Bone marrow (tissue), 2 donors: Measurements from ENCODE around the gene CHD1.
"Not testable (repeated sequence)": the region's sequence is repeated elsewhere in the genome, so short reads cannot be mapped to it uniquely, and the experiment has no call there.

ENCODE experiments used
- DNase-seq, 2 donors: peaks; one replicate each; lab custom pipeline; 2025; lab: John Stamatoyannopoulos, UW

CHD1 gene

DNA sequence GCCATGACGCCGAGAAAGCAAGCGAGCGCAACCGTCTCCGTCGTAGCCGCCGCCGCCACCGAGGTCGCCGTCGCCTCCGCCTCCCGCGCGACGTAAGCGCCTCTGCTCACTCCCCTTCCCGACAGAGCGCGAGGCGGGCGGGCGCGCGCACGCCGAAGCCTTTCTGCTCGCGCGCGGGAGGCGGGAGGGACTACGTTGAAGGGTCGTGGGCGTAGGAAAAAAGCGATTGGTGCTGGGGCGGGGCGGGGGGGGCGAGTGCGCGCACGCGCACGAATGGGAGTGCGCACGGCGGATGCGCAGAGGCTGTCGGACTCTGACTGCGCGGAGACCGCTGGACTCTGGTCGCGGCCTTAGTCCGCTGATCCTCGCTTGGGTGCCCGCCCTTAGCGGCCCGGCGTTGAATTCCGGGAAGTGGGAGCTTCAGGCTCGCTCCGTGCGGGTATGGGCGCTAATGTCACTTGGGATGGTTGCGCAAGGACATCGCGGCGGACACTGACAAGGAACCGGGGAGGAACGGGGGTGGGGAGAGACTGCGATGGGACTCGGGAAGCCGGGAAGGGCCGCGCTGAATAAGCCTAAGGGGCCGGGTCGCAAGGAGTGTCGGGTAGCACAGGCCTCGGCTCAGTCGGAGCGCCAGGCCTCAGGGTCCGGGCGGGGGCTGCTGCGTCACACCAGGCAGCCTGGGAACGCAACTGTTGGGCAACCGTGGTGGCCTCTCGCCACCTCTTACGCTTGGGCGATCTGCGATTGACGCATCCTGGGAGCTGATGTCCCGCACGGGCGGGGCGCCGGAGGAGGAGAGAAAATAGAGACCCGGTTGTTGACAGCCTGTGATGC lies at the start of gene CHD1:
TSS of gene CHD1 (minus strand) at position 135 of the 837 bp plus-strand sequence. CDS start 2,621 bp downstream, outside the sequence.
- DNase-seq = peak; percentile 91 to 98

DNA sequence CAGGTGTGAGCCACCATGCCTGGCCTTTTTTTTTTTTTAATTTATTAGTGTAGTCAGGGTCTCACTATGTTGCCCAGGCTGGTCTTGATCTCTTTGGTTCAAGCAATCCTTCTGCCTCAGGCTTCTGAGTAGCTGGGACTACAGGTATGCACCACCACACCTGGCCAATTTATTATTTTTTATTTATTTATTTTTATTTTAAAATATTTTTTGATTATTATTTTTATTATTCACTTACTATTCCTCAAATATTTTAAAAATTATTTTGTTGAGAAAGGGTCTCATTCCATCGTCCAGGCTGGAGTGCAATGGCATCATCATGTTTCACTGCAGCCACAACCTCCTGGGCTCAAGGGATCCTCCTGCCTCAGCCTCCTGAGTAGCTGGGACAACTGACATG lies 49.7 kb upstream of the CHD1 start:
- DNase-seq = no peak

DNA sequence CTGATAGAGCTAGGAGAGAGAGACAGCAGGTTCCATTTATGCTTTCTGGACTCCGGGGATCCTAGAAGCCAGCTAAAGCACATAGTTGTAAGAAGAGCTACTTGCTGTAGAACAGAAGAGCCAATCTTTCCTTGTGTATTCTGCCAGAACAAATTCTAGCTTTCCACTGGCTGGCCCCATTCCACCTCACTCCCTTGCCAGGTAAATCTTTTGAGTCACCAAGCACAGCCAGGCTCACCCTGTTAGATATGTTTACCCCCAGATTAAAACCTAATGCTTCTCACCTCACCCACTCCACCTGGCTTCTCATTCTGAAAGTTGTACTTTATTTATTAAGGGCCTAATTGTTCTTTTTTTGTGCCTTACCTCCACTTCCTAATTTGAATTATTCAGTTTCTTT lies 48.9 kb upstream of the CHD1 start:
- no peak for DNase-seq

DNA sequence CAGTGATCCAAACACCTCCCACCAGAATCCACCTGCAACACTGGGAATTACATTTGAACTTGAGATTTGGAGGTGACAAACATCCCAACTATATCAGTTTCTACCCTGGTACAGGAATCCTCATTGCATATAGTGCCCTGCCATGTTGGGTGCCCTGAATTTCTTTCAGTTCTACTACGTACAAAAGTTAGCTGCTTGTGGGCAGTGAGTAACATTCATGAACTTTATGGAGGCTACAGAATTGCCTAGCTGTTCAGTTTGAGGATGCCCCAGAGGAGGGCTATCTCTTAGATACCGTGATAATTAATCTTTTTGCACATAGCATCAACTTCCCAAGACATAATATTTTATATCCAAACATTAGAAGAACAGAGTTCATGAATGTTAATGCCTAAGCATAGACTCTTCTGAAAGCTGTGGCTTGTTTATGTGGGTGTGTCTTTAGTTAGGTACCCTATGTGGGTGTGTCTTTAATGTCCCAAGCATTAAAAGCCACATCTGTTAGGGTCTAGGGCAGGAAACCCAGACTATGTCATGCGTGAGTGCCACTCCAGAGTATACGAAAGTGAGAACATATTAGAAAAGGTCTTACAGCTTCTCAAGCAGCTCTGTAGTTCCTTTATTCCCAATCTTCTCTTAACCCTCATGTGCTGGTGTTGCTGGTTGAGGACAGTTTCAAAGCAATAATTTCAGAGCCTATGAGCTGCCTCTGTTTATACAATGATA lies 47.0 kb upstream of the CHD1 start:
- no peak for DNase-seq

DNA sequence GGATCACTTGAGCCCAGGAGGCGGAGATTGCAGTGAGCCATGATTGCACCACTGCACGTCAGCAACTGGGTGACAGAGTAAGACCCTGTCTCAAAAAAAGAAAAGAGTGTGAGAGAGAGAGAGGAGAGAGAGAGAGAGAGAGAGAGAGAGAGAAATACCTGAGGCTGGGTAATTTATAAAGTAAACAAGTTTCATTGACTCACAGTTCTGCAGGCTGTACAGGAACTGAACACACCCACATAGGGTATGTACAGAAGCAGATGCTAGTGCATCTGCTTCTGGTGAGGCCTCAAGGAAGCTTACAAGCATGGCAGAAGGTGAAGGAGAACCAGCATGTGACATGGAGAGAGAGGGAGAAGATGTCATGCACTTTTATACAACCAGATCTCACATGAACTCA lies 46.4 kb upstream of the CHD1 start:
- no peak for DNase-seq

DNA sequence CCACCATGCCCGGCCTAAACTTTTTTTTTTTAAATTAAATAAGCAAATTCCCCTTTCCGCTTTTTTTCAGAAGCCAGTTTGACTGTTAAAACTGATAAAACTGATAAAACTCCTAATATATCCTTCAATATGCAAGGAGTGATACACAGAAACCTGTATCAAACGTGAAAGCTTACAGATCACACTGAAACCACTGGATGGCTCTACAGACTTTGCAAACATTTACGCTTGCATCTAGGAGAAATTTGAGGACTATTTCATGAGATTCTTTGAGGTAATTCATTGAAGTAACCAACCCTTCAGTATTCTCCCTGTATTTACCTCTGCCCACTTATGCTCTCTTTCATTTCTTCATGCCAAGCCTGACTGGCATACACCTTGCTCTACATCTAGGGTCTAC lies 40.6 kb upstream of the CHD1 start:
- DNase-seq = no peak

DNA sequence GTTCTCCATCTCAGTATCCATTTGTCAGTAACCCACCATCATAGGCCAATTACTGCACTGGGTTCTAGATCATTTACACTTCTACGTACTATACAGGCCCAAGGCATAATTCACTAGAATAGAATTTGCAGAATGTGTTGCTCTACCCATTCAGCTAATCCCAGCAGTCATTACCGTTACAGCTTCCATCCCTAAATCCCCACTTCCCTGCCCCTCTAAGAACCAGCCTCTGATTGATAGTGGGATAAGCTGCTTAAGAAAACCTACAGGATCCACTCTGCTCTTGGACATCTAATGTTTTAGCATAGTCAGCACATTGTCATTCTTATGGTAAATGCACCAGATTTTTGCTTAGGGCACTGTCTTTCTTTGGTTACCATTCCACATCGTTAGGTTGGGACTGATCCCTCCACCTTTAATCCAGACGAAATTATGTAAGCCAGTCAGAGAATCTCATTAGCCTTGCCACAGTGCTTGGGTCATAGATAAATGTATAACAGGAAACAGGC lies 39.3 kb upstream of the CHD1 start:
- no peak for DNase-seq

DNA sequence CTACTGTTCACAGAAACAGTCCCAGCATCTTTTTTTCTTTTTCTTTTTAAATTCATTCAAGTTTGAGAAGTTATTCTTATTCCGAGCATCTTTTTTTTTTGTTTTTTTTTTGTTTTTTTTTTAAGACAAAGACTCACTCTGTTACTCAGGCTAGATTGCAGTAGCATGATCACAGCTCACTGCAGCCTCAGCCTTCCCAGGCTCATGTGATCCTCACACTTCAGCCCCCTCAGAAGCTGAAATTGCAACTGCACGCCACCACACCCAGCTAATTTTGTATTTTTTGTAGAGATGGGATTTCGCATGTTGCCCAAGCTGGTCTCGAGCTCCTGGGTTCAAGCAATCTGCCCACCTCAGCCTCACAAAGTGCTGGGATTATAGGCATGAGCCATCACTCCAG lies 36.4 kb upstream of the CHD1 start:
- DNase-seq = no peak

DNA sequence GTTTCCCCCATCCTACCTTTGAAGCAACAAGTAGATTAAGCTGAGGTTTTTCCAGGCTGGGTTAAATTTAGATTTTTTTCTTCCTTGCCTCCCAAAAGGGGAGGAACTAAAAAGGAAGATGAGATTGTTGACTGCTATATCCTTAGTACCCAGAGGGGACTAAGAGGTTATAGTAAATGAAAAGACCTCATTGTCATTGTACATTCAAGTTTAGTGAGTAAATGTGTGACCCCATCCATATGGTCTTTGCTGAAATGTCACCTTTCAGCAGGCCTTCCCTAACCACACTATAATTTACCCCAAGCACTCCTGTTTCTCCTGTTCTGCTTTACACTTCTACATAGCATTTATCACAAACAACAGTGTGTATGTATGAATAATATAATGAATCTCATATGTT lies 35.8 kb upstream of the CHD1 start:
- no peak for DNase-seq

DNA sequence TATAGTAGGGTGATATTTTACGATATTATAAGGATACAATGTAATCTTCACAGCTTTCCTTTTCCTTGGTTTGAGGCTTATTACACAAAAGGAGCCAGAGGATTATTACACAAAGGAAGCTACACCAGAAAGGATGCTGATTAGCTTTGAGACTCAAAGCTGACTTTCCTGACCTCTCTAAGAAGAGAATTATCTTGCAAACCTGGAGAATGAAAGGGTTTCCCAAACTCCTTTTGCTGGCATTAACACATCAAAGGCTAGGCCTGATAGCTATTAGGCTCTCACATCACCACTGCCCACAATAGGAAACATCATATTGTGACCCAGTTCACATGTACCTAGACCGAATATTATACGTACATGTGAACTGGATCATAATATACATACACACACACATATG lies 34.2 kb upstream of the CHD1 start:
- no peak for DNase-seq

DNA sequence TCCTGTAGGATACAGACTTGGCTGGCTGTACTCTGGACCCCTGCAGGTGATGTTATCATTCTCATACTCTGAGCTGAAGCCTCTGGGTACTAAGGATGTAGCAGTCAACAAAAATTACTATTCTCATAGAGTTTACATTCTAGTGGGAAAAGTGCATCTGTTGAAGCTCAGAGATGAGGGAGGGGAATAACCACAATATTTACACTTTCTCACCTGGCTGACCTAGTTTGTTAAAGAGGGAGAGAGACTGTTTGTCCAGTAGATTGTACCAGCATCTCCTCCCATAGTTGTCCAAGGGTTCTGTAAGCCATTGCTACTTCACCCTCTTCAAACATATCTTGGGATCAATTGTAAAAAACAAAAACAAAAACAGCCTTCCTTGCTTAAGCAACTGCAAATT lies 33.8 kb upstream of the CHD1 start:
- no peak for DNase-seq

DNA sequence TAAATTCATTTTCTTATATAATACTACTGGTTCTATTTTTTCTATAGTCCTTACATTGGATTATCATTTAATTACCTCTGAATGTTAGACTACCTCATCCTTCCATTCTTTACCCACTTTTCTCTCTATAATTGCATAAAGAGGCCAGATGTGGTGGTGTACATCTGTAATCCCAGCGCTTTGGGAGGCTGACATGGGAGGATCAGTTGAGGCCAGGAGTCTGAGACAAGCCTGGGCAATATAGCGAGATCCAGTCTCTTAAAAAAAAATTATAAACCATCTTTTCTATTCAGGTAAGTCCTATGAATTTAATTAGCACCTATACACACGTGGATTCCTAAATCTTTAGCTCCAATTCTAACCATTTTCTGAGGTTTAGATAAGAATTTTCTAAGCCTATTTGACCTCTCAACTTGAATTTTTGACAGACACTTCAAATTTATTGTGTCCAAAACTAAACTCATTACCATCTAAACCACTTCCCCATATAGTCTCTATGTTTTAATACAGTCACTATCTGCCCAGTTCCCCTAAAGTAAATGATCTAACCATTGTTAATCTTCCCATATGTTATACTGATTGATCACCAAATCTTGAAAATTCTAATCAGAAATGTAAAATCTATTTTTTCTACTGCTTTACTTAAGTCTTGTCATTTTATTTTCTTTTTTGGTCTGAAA lies 33.0 kb upstream of the CHD1 start:
- DNase-seq = no peak

DNA sequence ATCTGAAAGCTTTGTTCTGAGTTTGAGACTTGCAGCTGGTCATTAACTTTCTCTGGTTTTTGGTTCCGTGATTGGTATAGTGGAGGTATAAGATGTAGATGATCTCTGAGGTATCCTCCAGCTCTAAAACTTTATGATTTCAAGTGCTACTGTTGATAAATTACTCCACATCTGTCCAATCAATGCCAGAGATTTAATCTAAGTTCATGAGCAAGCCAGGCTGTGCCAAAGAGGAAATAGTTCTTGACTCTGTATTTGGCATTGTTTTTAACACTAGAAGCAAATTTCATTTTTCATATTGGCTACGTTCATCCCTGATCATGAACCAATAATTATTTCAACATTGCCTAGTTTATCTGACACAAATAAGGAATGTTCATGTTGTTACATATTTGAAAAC lies 28.5 kb upstream of the CHD1 start:
- no peak for DNase-seq

DNA sequence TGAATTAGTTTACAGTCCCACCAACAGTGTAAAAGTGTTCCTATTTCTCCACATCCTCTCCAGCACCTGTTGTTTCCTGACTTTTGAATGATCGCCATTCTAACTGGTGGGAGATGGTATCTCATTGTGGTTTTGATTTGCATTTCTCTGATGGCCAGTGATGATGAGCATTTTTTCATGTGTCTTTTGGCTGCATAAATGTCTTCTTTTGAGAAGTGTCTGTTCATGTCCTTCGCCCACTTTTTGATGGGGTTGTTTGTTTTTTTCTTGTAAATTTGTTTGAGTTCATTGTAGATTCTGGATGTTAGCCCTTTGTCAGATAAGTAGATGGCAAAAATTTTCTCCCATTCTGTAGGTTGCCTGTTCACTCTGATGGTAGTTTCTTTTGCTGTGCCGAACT lies 27.1 kb upstream of the CHD1 start:
- DNase-seq = not testable (repeated sequence)

DNA sequence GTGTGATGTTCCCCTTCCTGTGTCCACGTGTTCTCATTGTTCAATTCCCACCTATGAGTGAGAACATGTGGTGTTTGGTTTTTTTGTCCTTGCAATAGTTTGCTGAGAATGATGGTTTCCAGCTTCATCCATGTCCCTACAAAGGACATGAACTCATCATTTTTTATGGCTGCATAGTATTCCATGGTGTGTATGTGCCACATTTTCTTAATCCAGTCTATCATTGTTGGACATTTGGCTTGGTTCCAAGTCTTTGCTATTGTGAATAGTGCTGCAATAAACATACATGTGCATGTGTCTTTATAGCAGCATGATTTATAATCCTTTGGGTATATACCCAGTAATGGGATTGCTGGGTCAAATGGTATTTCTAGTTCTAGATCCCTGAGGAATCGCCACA lies 26.7 kb upstream of the CHD1 start:
- DNase-seq = not testable (repeated sequence)

DNA sequence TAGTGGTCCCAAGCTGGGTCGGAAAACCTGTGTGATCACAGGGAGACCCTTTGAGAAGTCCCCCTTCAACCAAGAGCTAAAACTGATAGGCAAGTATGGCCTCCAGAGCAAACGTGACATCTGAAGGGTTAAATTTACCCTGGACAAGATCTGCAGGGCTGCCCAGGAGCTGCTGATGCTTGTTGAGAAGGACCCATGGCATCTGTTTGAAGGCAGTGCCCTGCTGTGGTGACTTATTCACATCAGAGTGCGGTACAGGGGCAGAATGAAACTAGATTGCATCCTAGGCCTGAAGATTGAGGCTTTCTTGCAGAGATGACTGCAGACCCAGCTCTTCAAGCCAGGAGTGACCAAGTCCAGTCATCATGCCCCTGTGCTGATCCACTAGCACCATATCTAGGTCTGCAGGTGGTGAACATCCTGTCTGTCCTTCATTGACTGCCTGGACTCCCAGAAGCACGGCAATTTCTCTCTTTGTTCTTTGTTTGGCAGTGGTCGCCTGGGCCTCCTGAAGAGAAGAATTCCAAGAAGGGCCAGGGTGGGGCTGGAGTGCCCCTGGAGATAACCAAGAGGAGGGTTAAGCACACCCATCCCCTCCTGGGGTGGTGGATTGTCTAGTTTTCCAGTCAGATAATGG lies 25.7 kb upstream of the CHD1 start:
- no peak for DNase-seq

DNA sequence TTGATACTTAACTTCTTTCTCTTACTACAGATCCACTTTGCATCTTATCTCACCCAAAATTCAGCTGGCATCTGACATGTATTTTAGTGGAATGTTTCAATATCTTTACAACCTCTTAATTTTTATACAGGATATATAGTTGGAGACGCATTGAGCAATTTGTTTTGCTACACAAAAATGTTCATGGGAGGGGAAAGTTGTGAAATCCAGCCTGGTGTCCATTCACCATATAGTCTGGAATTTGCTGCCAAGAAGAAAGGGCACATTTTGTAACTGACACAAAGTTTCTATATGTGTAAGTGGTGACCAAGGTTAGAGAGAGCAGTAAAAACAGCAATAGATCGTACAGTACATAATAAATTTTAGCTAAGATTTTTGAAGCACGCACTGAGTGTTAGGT lies 14.0 kb upstream of the CHD1 start:
- no peak for DNase-seq

DNA sequence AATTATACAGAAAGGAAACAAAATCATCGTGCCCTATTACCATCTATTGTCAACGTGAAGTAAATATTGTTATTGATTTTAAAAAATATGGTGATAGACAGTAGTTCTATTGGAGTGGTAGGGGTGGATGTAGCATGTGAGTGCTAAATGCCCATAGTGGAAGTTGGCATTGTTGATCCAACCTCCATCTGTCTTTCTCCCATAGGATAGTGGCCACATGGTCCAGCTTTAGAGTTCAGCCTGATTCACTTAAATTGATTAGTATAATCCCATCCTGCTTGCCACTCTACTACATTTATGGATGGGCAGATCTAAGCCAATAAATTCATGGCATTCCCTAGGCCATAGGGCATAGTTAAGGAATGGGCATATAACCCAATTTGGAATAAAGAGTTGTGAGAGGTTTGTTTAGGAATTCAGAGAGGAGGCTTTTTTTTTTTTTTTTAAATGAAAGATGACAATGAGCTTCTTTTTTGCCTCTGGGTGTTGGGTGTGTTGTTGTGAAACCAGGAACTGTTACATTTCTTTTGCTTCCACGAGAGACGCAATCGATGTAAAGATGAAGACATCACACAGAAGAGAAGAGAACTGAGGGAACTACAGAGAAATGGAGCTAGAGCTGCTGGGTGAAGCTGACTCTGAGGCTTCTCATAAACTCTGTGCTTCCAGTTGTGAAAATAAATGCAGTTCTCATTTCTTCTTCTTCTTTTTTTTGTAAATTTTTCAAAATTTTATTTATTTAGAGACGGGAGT lies 12.5 kb upstream of the CHD1 start:
- no peak for DNase-seq

DNA sequence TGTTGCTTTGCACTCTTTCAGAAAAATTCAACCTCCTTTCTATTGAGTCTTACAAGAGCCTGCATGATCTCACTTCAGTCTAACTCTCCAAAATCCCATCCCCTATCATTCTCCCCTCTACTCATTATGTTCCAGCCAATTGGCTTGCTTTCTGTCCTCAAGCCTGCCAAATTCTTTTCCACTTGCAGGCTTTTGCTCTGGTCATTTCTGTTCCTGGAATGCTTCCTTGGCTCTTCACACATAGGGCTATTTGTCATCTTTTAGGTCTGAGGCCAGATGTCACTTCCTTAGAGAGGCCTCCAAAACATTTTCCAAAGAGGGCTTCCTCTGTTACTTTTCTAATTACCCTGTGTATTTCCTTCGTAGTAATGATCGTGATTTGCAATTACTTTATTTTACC lies 11.8 kb upstream of the CHD1 start:
- DNase-seq = no peak

DNA sequence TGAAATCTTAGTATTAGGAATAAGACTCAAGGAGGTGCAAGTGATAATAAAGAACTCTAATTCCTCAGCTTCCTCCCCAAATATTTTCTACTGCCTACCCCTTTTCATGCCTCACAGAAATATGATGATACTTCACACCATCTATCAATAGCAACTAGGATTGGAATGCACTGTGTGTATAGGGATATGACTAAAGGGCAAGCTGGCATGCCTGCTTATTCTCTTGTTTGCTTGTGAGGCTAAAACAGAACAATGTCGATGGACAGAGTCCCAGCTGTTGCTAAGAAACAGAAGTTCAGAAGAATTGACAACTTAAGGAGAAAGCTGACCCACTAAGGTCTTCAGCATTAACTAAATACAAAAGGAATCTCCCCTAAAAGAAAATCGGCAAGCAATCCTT lies 9.7 kb upstream of the CHD1 start:
- DNase-seq = no peak

DNA sequence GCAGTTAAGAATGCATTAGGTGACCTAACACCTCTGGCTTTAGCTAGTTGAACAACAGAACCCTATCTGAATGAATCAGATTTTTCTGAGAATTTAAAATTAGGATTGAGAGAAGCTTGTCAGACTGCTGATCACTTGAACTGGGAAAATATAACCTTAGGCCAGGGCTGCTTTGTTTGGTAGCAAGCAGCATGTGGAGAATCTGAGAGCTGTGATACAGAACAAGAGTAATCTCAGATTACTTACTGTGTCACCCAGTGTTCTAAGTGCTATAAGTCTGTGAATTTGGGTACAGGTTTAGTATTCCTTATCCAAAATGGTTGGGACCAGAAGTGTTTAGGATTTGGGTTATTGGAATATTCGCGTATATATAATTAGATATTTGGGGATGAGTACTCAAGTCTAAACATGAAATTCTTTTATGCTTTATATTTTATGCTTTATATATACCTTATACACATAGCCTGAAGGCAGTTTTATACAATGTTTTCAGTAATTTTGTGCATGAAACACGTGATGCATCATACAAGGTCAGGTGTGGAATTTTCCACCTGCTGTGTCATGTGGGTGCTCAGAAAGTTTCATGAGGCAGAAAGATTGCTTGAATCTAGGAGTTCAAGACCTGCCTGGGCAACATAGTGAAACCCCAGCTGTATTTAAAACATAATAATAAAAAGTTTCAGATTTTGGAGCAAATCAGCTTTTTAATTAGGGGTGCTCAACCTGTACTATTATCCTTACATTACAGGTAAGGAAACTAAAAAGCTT lies 8.3 kb upstream of the CHD1 start:
- DNase-seq = no peak
